ENCODE measurements around the gene F2.

F2 gene

DNA sequence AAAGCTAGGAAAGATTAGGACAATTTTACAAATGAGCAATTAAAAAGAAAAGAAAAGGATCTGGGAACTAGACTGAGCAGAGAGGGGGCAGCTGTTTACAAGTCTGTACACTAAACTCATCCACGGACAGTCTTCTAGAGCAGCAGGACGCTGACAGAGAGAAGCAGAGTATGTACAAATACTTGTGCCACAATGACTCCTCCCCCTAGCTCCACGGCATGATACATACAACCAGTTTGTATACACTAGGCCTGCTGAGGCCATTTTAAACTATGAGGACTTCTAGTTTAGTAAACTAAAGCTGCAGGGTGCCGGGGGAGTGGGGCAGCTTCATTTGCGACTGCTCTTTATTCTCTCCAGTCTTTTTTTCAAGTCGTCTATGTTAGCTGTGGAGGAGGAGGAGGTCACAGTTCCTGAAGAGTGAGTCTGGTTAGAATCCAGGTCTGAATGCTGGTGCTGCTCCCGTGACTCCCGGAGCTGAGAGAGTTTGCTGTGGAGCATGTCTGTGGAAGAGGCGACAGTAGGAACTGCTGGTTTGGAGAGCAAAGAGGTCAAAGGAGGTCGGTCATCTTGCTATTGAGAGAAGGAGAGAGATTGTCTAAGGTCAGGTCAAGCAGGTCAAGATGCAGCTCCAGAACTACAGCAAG lies 24.8 kb downstream of the F2 start:
- DNase-seq = no peak

DNA sequence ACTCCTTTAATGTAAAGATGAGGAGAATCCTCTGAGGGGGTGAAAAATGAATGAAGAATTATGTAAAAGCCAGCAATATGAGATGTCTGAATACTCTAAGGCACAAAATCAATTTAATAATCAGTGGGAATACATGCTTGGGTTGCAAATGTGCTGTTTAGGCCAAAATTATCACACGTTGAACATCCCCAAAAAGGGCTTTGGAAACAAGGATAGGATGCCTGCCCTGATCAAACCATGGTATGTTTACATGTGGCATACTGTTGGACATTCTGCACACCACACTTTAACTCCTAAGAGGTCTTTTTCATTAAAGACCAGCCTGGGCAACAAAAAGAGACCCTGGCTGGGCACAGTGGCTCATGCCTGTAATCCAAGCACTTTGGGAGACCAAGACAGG lies 26.3 kb downstream of the F2 start:
- no peak for DNase-seq

DNA sequence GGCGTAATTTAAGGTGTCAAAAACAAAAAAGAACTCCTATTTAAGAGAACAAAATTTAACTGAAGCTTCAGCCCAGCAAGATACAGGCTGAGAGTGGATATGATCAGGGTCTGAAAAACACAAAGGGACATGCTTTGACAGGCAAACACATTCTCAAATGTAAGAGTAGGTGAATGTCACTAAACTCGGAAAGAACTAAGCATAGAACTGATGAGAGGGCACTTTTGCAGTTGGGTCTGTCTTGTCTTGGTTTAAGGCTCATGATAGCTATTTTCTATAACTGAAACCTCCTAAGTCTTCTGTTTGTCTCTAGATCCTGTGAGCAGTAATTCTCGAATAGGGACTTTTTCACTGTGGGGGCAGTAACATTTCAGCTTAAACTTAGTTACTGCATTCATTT lies 27.0 kb downstream of the F2 start:
- no peak for DNase-seq

DNA sequence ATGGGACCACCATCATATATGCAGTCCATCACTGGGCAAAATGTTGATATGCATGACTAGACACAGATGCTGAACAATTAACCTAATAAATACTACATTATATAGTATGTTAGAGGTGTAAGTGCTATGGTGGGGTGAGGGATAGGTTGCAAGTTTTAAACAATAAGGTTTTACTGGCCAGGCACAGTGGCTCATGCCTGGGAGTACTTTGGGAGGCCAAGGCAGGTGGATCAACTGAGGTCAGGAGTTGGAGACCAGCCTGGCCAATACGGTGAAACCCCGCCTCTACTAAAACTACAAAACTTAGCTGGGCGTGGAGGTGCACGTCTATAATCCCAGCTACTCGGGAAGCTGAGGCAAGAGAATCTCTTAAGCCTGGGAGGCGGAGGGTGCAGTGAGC lies 28.1 kb downstream of the F2 start:
- DNase-seq = no peak

DNA sequence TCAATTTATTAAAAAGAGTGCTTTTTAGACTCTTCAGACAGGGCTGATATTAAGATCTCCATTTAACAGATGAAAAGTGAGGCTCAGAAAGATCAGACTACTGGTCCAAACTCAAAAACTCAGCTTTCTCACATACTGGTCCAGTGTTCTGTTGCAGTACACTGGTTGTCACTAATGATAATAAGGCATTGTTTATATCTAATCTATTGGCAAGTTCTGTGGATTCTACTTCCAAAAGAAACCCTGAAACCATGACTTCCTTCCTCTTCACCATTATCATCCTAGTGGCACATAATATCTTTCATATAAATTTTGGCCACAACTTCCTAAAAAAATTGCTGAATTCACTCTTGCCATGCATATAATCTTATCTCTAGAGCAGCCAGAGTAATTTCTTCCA lies 36.9 kb downstream of the F2 start:
- DNase-seq = no peak

DNA sequence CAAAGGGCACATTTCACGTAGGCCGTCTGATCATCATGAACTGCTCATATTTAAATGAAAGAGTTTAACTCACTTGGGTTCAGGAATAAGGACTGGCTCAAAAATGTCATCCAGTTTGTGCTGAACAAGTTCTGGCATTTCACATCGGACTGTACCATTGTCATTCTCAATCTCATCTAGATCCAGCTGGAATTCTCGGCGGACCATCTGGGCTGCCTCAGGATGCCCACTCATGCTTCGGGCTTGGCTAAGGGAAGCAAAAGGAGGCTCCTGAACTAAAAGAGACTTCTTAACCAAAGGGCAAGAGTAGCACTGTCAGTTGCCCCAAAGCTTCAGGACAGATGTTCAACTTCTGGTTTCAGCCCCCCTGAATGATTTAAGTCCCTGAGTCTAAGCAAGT lies 40.2 kb downstream of the F2 start:
- DNase-seq = no peak

DNA sequence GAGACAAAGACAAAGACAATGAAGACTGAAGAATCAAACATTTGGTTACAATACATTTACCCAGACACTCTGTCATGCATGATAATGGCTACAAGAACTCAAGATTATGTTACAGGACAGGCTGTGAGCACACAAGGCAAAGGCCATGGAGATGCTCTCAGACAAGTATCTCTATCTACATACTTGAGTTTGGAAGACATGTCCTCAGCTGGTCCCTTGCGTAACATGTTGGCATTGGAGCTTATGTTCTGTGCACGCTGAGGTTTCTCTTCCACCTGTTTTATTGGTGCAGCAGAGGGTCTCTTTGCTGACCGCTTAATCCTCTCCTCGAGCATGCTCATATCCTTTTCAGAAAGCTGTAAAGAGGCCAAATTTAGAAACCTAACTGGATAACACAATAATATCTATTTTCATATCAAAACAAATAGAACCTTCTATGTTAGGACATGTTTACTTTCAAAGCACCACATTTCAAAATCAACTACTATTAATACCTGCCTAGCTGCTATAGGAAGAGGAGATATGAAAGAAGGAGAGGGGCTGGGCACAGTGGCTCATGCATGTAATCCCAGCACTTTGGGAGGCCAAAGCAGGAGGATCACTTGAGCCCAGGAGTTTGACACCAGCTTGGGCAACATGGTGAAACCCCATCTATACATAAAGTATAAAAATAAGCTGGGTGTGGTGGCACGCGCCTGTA lies 41.6 kb downstream of the F2 start:
- DNase-seq = no peak

DNA sequence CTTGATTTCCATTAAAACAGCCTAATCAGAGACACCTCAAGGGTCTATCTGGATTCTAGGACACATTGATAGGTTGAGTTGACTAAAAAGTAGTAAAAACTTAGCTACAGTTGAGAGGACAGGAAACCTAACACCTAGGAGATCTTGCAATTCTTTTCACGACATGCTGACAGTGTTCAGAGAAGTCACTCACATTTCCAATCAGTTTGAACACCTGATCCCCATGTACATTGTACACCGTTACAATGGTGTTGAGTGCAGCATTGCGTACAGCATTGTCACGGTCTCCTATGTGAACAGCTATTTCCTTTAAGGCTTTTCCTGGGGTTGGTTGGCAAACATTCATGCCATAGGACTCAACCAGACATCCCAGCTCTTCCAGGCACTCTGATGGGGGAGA lies 42.8 kb downstream of the F2 start:
- DNase-seq = no peak

DNA sequence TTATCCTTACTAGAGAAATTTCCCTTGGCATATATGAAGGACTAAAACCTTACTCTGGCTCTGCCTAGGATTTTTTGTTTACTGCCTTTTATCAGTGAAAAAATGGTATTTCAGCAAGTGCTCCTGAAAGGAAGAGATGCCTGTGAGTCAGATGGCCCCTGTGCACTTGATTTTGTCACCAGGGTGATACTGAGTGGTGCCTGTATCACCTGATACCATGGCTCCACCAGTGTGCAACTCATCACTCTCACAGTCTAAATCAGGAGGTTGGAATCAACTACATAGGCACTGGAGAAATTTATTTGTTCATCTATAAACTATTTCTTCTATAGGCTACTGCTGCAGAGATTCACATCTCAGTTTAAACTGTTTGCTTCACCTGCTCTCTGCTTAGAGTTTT lies 43.2 kb downstream of the F2 start:
- no peak for DNase-seq

DNA sequence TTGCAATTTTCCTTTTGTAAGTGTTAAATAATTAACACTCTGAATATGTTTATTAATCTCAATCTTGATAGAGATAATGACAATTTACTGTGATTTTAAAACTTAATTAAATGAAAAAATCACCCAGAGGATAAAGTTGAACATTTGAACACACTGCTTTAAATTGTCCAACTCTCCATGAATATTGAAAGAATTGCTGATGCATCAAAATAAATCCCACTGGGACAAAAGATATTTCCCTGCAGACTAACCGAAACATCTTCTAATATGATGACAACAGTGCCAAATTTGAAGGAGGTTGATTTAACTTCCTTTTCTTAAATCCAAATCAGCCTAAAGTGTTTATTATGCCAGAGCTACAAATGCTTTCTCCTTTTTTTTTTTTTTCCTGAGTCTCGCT lies 47.6 kb downstream of the F2 start:
- DNase-seq = no peak

DNA sequence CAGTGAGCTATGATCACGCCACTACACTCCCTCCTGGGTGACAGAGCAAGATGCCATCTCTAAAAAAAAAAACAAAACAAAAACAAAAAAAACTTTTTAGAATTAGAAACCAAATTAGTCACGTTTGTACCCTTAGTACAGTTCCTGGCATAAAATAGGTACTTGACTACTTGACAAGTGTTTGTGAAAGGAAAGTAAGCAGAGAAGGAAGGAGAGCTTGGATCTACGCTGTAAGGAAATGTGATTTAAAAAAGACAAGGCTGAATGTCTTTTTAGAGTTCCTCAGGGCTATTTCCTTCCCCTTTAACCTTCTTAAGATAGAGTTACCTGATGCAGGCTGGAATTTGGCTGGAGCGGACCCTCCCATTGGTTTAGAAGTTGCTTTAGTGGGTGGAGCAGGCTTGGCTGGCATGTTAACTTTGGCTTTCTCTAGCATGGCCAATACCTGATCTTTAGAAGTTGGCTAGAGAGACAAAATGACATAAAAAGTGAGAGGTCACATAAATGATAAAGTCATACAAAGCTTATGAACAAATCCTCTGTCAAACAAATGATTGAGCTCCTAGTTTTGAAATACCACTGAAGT lies 50.7 kb downstream of the F2 start:
- DNase-seq = no peak

DNA sequence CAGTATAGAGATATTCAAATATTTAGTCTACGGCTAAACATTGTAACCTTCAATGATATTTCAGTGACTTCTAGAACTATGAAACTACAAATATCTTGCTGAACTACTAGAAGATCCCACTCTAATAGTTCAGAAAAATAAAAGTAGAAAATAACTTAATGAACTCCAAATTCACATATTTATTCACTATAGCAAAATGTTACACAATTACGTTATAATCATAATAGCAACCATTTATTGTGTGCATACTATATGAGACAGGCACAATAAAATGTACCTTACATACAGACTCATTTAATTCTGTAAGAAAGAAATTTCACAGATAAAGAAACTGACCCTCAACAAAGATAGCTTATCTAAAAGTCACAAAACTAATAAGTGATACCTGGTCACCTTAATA lies 57.9 kb downstream of the F2 start:
- DNase-seq = no peak

DNA sequence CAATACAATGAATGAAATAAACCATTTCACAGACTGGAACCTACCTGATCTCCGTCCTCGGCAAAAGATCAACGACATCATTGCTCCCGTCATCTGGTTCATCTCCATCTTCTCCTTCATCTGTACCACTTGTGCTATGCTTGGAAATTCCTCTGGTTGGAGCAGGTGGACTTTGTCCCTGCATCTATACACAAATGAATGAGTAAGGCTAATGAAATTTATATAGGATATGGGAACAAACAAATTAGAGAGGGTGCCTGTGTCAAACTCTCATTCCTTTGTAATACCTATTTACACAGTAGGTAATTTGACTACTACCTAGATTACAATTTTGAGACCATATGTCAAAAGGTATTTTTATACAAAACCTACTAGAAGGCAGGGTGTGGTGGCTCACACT lies 59.4 kb downstream of the F2 start:
- DNase-seq = no peak
